Measurements from ENCODE around the gene TEP1. TPM values are rescaled to one million over a fixed set of nuclear protein-coding genes. Genes with fewer than 3 reads are reported as not detected.
"Not testable (repeated sequence)": the region's sequence is repeated elsewhere in the genome, so short reads cannot be mapped to it uniquely, and the experiment has no call there.

TEP1 gene
- total RNA-seq, 1 experiment from 2014 or later: 15.8 TPM

DNA sequence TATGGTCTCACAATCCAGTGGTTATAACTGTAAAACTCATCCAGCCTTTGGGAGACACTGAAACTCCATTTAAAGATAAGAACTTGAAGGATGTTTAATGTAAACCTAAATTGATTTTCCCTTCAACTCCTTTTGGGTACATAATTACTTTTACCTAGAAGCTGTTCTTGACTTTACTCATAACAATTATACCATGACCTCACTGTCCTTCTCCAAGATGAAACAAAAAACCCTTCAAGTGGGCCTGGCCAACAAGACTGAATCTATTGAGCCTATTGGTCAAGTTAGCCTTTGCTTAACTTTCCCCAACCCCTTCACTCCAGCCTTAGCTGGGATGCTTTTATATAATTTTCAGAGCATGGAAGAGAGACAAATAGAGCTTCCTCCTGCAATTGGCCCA, 47.4 kb downstream of the TEP1 start:
- H3K23ac ChIP-seq (ENCODE audit: insufficient read length, low read depth, low read length): no peak overlapping the region

GRCh38 chr14:20358474-20358873, 54.8 kb downstream of the TEP1 start:
- H3K18ac ChIP-seq (ENCODE audit: insufficient read length, low read depth, low read length); H3K56ac ChIP-seq (ENCODE audit: insufficient read length, low read depth, low read length); H2AK5ac ChIP-seq (ENCODE audit: insufficient read length, low read length); H3K27ac Mint-ChIP-seq; DNase-seq; H3T11ph ChIP-seq (ENCODE audit: low read length); H3K23ac ChIP-seq (ENCODE audit: insufficient read length, low read depth, low read length); H2AFZ ChIP-seq (ENCODE audit: low read length); H3K79me2 ChIP-seq (ENCODE audit: insufficient read depth, low read length); H2BK5ac ChIP-seq (ENCODE audit: insufficient read length, low read length); H3K9me3 ChIP-seq (ENCODE audit: control insufficient read depth, low read depth, low read length); H4K8ac ChIP-seq (replicated peaks; ENCODE audit: insufficient read length, low read depth, low read length); H3K9ac ChIP-seq (ENCODE audit: extremely low read depth, insufficient read length, low read length); H2BK20ac ChIP-seq (ENCODE audit: low read depth, low read length, poor library complexity, severe bottlenecking); H3K23me2 ChIP-seq (ENCODE audit: insufficient read length, low read depth, low read length, poor library complexity, severe bottlenecking); H3K14ac ChIP-seq (ENCODE audit: insufficient read depth, low read length); H2BK15ac ChIP-seq (ENCODE audit: low read depth, low read length); H3K27ac ChIP-seq (ENCODE audit: insufficient read length, low read depth, low read length); H2BK120ac ChIP-seq (ENCODE audit: low read depth, low read length, poor library complexity, severe bottlenecking); H3K9me3 Mint-ChIP-seq; H3K4me2 ChIP-seq (ENCODE audit: insufficient read depth, insufficient read length, low read length); H3K27me3 Mint-ChIP-seq (ENCODE audit: low read depth); H3K4me3 Mint-ChIP-seq; H2BK12ac ChIP-seq (ENCODE audit: insufficient read length, low read depth, low read length); H4K5ac ChIP-seq (ENCODE audit: insufficient read length, low read depth, low read length); H3K27me3 ChIP-seq (ENCODE audit: insufficient read depth, low read length); H4K91ac ChIP-seq (ENCODE audit: insufficient read length, low read depth, low read length); H3K4me1 Mint-ChIP-seq; H3K79me1 ChIP-seq (ENCODE audit: insufficient read depth, low read depth, low read length, poor library complexity, severe bottlenecking); H4K20me1 ChIP-seq (ENCODE audit: control insufficient read depth, insufficient read depth, insufficient read length); H3K4me1 ChIP-seq (ENCODE audit: insufficient read depth, low read length); H3K4ac ChIP-seq (ENCODE audit: low read depth, low read length): not testable (repeated sequence)
- WGBS (ENCODE audit: extremely low coverage, insufficient read length, low lambda C conversion rate): no CpG with 5 or more reads among the region's 3 CpGs
- peaks cover 44 to 61% (median 59%) of the 10 kb centered on the region in 3 experiments for H3K36me3 Mint-ChIP-seq (ENCODE audit: insufficient read depth in 1 of 3, low read depth in 3 of 3)

More for the DNA sequence above, 47.4 kb downstream of the TEP1 start:
- Histone ChIP-seq H3T11ph (ENCODE audit: low read length) (no peak overlapping the region), H4K5ac (ENCODE audit: insufficient read length, low read depth, low read length) (no peak overlapping the region), H2BK5ac (ENCODE audit: insufficient read length, low read length) (no peak overlapping the region), H3K14ac (ENCODE audit: insufficient read depth, low read length) (no peak overlapping the region), H3K18ac (ENCODE audit: insufficient read length, low read depth, low read length) (no peak overlapping the region), H3K79me2 (ENCODE audit: insufficient read depth, low read length) (no peaks in the 10 kb centered on the region; the same call in 1 of the 2 replicates), H3K27me3 (ENCODE audit: insufficient read depth, low read length) (no peaks in the 10 kb centered on the region), H2BK20ac (ENCODE audit: low read depth, low read length, poor library complexity, severe bottlenecking) (no peak overlapping the region), H3K4ac (ENCODE audit: low read depth, low read length) (no peak overlapping the region), H2AK5ac (ENCODE audit: insufficient read length, low read length) (no peak overlapping the region), H3K4me1 (ENCODE audit: insufficient read depth, low read length) (no peaks in the 10 kb centered on the region), H3K23me2 (ENCODE audit: insufficient read length, low read depth, low read length, poor library complexity, severe bottlenecking) (no peaks in the 10 kb centered on the region), H2AFZ (ENCODE audit: low read length) (no peak overlapping the region), H2BK15ac (ENCODE audit: low read depth, low read length) (no peak overlapping the region), H4K20me1 (ENCODE audit: control insufficient read depth, insufficient read depth, insufficient read length) (no peaks in the 10 kb centered on the region), H4K91ac (ENCODE audit: insufficient read length, low read depth, low read length) (no peak overlapping the region), H3K79me1 (ENCODE audit: insufficient read depth, low read depth, low read length, poor library complexity, severe bottlenecking) (no peaks in the 10 kb centered on the region), H3K56ac (ENCODE audit: insufficient read length, low read depth, low read length) (no peak overlapping the region), H3K27ac (ENCODE audit: insufficient read length, low read depth, low read length) (no peak overlapping the region), H3K9ac (ENCODE audit: extremely low read depth, insufficient read length, low read length) (no peak overlapping the region), H2BK120ac (ENCODE audit: low read depth, low read length, poor library complexity, severe bottlenecking) (no peak overlapping the region), H4K8ac (replicated peaks; ENCODE audit: insufficient read length, low read depth, low read length) (no peak overlapping the region), H2BK12ac (ENCODE audit: insufficient read length, low read depth, low read length) (no peak overlapping the region), H3K9me3 (ENCODE audit: control insufficient read depth, low read depth, low read length) (no peaks in the 10 kb centered on the region), H3K4me2 (ENCODE audit: insufficient read depth, insufficient read length, low read length) (no peak overlapping the region)
- DNase-seq: no peak
- no peaks in the 10 kb centered on the region for H3K9me3 Mint-ChIP-seq
- H3K27me3 Mint-ChIP-seq (ENCODE audit: low read depth): no peaks in the 10 kb centered on the region
- no peak overlapping the region for H3K27ac Mint-ChIP-seq
- H3K4me3 Mint-ChIP-seq: no peak overlapping the region
- H3K36me3 Mint-ChIP-seq (ENCODE audit: insufficient read depth in 1 of 3, low read depth in 3 of 3): peaks cover 19 to 37% (median 25%) of the 10 kb centered on the region in 3 experiments; a peak in 6 of 7 replicates
- H3K4me1 Mint-ChIP-seq: no peaks in the 10 kb centered on the region
- no peak for TF ChIP-seq CTCF (conservative IDR thresholded peaks at IDR 0.05)
